SKM-1 (cell line): ENCODE measurements around the gene THAP6.

ENCODE experiments used
- DNase-seq: peaks from one replicate; lab custom pipeline; 2025; ENCODE audit not compliant: unreplicated experiment; lab: John Stamatoyannopoulos, UW

Gene THAP6

DNA sequence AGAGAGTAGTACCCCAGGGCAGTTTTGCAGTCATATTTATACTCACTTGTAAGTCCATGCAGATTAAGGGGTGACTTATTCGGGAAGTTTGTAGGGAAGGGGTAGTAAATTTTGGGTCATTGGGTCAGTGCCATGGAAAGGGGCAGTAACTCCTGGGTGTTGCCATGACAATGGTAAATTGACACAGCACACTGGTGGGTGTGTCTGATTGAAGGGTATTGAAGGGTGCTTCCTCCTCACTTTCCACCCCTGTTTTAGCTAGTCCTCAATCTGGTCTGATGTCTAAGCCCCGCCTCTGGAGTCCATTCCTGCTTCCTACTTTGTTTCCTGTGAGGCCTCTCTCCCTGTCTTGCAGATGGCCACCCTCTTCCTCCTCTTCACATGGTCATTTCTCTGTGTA is 53.5 kb downstream of the THAP6 start:
- DNase-seq = no peak
